AG04449 (cell line): ENCODE results near the gene CEP164.

Source experiments
- CTCF ChIA-PET: fragments of 350-600 bp; formaldehyde crosslinking; extraction: SDS; loops from one replicate; lab custom pipeline; 2021; ENCODE audit warnings: antibody characterized with exemption; lab: Yijun Ruan, JAX
- POLR2A ChIA-PET: fragments of 400-600, 350-600 bp; formaldehyde crosslinking; extraction: SDS; loops from one replicate; lab custom pipeline; 2020; ENCODE audit warnings: antibody characterized with exemption, inconsistent platforms; lab: Yijun Ruan, JAX
- DNase-seq: peaks from one replicate; pipeline ENCODE4 v3.0.0-alpha.2; 2010; ENCODE audit warnings: low read depth, low spot score
- H3K4me3 ChIP-seq: 2 replicates; pipeline ENCODE4 v1.5.1; 2011; ENCODE audit warnings: low read depth, mild to moderate bottlenecking, control low read depth, low read length
- CTCF ChIP-seq: IDR thresholded peaks from one replicate; pipeline ENCODE4 v1.5.1; 2011; ENCODE audit warnings: mild to moderate bottlenecking, moderate library complexity, low read length, control low read depth, inconsistent platforms; ENCODE audit not compliant: insufficient read depth; ENCODE audit errors: missing control alignments

Gene CEP164

GRCh38 chr11:117439256-117439655, 111.6 kb downstream of the CEP164 start:
- ChIA-PET POLR2A (no interaction called here), CTCF (no interaction called here)
- DNase-seq: no peak
- no peak overlapping the region for H3K4me3 ChIP-seq
- no peak for TF ChIP-seq CTCF

DNA sequence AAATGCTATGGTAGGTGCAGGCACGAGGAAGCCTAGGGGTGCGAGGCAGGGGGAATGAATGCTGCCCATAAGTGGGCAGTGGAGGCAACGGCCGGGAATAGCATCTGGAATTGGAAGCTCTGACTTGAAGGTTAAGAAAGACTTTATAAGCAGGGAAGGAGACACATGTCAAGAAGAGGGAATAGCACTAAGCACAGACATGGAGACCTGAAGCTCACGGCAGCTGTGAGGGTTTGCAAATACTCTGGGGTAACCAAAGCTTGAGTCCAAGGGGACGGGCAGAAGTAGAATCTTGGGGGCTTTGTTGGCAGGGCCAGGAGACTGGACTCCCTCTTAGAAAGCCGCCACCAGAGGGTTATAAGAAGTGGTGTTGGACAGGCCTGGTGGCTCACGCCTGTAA, 112.6 kb downstream of the CEP164 start:
- no peak overlapping the region for H3K4me3 ChIP-seq
- DNase-seq: no peak
- ChIA-PET POLR2A (no interaction called here), CTCF (interaction anchor here (1.0 kb wide), 1 partner anchor 13 kb away, joined by 8 read pairs; no protein-coding TSS in a partner anchor)
- TF ChIP-seq CTCF: no peak

DNA sequence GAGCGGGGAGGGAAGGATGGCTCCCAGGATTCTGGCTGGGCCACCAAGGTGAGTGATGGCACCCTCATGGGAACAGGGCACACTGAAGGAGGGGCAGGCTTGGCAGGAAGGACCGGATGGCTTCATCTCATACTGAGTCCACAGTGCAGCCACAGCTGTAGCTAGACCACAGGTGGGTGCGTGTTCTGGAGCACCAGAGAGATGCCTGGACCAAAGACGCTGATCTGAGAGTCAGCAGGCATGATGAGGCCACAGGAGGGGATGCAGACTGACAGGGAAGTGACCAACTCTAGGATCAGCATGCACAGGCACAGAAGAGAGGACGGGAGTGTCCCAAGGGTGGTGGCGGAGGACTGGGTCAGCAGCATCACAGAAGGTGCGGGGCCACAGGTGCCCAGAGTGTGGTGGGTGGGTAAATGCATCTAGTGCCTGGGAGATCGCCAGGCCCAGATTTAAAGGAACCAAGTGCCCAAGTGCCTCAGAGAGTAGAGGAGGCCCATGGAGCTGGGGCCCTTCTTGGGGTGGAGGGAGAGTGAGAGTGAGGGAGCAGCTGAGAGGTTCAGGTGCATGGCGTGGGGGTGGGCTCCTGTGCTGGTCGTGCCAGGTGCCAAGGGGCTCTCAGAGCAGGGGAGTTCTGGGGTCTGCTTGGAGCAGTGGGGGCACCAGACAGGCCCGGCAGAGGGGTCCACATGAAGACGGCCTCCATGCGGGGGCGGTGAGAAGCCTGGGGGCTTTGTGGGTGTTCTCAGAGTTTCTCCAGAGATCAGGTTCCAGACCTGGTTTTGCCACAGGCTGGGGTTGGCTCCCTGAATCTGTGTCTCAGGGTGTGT, 113.7 kb downstream of the CEP164 start:
- TF ChIP-seq CTCF: no peak
- CTCF ChIA-PET: interaction anchor here (1.3 kb wide), 1 partner anchor 12 kb away, joined by 3 read pairs; no protein-coding TSS in a partner anchor
- DNase-seq: no peak
- POLR2A ChIA-PET: no interaction called here
- no peak overlapping the region for H3K4me3 ChIP-seq

GRCh38 chr11:117442049-117442868, 114.6 kb downstream of the CEP164 start:
- no peak for DNase-seq
- CTCF ChIA-PET: interaction anchor here (1.2 to 3.9 kb wide), 5 partner anchors 13 to 377 kb away, joined by 3 to 26 read pairs (median 7); no protein-coding TSS in a partner anchor
- POLR2A ChIA-PET: no interaction called here
- no peak overlapping the region for H3K4me3 ChIP-seq
- no peak for TF ChIP-seq CTCF

GRCh38 chr11:117442869-117443239, 115.2 kb downstream of the CEP164 start:
- DNase-seq: no peak
- ChIA-PET CTCF (interaction anchor here (0.7 to 3.9 kb wide), 9 partner anchors 14 to 376 kb away, joined by 3 to 26 read pairs (median 5); no protein-coding TSS in a partner anchor), POLR2A (no interaction called here)
- no peak overlapping the region for H3K4me3 ChIP-seq
- TF ChIP-seq CTCF: no peak
